Epithelial cell of proximal tubule (primary cell): ENCODE results near the gene SIRT7. TPM values are rescaled to one million over a fixed set of nuclear protein-coding genes. Genes with fewer than 3 reads are reported as not detected.

Experiments used
- DNase-seq: peaks from one replicate; pipeline ENCODE4 v3.0.0-alpha.2; 2011; ENCODE audit warnings: low read depth
- H3K4me3 ChIP-seq: 2 replicates; pipeline ENCODE4 v1.5.1; 2011; ENCODE audit warnings: low read depth, mild to moderate bottlenecking, low read length
- total RNA-seq: library from RNA; depleted of rRNA; stranded (reverse); fragments of >200 nt; gene quantifications from 2 replicates; pipeline ENCODE4 v1.2.3, GENCODE V29; 2015
- TF ChIP-seq, protein P1 (sequence below): conservative IDR thresholded peaks from 2 replicates; pipeline ENCODE4 v1.5.1; 2012; ENCODE audit warnings: low read depth, mild to moderate bottlenecking, low read length

SIRT7 gene
- total RNA-seq, 1 donor from 2014 or later = 38.1 TPM

DNA sequence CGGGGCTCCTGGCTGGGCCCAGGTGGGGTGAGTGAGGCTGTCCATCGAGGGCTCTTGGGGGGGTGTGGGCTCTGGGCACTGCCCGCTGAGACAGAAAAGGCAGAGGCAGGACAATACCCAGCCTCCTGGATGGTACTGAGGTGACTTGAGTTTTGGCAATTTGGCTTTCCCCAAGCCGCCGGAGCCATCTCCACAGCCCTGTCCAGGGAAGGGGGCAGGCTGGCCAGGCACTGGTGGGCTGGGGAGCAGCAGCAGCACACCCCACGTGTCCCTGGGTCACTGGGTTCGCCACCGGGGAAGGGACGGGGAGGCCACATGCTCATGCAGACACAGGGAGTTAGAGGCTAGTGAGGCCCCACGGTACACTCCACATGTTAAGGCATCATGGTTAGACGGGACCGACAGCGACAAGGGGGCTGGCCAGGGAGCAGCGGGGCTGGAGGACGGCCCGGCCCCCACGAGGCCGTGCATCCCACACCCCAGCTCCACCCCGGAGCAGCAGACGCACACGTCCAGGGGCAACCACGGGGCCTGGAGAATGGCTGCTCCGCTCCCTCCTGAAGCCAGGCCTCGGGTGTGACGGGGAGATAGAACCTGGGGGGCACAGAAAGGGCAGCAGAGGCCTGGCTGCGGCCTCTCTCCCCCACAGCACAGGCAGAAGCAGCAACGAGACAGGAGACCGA is 49.8 kb downstream of the SIRT7 start:
- TF ChIP-seq, protein P1, sequence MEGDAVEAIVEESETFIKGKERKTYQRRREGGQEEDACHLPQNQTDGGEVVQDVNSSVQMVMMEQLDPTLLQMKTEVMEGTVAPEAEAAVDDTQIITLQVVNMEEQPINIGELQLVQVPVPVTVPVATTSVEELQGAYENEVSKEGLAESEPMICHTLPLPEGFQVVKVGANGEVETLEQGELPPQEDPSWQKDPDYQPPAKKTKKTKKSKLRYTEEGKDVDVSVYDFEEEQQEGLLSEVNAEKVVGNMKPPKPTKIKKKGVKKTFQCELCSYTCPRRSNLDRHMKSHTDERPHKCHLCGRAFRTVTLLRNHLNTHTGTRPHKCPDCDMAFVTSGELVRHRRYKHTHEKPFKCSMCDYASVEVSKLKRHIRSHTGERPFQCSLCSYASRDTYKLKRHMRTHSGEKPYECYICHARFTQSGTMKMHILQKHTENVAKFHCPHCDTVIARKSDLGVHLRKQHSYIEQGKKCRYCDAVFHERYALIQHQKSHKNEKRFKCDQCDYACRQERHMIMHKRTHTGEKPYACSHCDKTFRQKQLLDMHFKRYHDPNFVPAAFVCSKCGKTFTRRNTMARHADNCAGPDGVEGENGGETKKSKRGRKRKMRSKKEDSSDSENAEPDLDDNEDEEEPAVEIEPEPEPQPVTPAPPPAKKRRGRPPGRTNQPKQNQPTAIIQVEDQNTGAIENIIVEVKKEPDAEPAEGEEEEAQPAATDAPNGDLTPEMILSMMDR = no peak
- H3K4me3 ChIP-seq = no peak overlapping the region
- DNase-seq = no peak

DNA sequence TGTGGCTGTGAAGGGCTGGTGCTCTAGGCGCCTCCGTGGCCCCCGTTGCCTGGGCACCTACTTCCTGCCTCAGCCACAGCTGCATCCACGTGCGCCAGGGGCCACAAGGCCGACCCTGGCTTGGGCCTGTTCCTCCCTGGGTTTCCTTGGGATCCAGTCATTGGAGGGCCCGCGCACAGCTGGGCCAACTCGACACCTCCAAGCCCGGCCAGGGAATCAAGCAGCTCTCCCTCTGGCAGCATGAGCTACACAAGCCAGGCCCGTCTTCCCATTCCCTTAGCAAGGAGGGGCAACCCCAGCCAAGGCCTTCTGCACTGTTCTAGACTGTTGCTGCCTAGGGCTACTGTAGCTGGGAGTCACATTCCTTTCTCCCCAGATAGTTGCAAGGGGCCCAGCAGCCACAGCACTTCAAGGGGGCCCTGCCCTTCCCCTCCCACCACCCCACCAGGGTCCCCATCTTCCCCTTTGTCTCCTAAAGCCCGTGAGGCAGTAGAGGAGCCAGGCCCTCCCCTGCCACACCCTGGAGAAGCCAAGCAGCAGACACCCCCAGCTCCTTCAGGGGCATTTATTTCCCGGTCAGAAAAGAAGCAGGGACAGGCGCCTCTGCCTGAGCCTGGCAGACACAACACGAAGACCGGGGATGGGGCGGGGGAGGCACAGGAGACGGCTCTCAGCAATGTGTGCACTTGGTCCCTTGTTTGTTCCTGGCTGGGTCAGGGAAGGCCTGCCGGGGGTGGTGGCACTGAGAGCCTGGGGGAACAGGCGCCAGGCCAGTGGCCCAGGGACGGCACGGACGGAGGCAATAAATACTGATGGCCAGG is 50.6 kb downstream of the SIRT7 start:
- no peak overlapping the region for H3K4me3 ChIP-seq
- DNase-seq = no peak
- TF ChIP-seq, protein P1 = no peak

DNA sequence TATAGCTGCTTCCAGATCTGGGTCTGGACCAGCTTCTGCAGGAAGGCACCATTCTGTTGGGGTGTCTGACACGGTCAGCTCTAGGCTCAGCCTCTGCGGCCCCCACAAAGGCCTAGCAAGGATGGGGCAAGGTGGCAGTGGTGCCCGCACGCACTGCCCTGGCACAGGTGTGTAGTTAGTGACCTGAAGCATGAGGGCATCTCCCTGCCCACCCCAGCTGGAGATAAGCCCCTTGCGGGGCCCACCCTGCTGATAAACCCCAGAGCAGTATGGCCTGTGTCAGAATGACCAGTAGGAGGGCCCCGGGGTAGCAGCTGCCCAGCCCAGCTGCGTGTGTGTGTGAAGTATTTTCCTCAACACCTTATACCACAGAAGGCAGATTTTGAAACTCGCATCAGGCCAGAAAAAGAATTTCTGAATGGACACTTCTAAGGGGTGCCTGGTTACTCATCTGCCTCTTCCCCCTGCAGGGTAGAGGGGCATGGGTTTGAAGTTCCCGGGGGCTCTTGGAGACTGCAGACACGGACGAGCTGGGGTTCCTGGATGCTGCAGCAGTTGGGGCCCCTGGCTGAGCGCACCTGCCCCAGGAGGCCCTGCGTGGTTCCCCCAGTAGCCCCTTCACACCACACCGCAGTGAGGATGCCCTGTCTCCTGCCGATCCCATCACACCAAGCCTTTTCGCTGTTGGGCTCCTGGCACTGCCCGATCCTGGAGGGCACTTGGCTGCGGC is 51.4 kb downstream of the SIRT7 start:
- no peak overlapping the region for H3K4me3 ChIP-seq
- TF ChIP-seq, protein P1 = no peak
- DNase-seq = no peak

DNA sequence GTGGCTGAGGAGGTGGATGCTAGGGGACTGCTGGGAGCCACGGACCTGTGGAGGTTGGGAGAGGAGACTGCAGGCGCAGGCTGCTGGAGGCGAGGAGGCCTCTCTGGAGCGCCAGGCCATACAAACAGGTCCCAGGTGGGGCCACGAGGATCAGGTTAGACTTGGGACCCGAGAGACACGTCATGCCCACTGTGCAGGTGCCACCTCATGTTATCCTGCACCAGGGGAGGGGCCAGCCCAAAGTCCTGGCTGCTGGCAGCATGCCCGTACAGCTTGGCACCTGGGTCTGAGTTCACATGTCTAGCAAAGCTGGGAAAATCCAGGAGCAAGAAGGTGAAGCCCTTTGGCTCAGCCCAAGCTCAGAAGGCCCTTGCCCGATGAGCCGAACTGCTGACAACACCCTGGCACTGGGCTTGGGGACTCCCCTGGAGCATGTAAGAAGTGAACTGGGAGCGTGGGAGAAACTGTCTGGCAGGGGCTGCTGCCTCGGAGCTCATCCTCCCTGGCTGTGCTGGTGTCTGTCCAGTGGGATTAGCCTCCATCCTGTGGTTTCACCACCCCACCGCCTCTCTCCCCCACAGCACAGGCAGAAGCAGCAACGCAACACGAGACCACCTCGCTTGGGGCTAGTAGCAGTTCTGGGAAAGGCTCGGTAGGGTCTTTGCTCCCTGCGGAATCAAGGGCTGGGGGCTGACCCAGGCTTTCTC is 52.1 kb downstream of the SIRT7 start:
- no peak overlapping the region for H3K4me3 ChIP-seq
- TF ChIP-seq, protein P1 = no peak
- peak; percentile 31 for DNase-seq

DNA sequence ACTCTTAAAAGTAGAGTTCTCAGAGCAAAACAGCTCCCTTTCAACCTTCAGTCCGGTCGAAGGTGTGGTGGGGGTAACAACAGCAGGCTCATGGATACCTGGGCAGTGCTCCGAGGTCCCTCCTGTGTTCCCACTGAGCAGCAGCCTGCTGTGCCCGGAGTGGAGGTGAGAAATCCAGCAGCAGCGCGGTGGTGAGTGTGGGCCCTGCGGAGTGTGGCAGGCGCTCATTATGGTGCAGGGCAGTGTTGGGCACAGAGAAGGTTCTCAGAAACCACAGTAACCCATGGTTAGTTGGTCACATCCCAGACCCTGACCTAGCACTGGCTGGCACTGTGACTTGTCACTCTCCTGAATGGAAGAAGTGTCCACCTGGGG is 52.6 kb downstream of the SIRT7 start:
- no peak overlapping the region for H3K4me3 ChIP-seq
- TF ChIP-seq, protein P1 = no peak
- DNase-seq = no peak

DNA sequence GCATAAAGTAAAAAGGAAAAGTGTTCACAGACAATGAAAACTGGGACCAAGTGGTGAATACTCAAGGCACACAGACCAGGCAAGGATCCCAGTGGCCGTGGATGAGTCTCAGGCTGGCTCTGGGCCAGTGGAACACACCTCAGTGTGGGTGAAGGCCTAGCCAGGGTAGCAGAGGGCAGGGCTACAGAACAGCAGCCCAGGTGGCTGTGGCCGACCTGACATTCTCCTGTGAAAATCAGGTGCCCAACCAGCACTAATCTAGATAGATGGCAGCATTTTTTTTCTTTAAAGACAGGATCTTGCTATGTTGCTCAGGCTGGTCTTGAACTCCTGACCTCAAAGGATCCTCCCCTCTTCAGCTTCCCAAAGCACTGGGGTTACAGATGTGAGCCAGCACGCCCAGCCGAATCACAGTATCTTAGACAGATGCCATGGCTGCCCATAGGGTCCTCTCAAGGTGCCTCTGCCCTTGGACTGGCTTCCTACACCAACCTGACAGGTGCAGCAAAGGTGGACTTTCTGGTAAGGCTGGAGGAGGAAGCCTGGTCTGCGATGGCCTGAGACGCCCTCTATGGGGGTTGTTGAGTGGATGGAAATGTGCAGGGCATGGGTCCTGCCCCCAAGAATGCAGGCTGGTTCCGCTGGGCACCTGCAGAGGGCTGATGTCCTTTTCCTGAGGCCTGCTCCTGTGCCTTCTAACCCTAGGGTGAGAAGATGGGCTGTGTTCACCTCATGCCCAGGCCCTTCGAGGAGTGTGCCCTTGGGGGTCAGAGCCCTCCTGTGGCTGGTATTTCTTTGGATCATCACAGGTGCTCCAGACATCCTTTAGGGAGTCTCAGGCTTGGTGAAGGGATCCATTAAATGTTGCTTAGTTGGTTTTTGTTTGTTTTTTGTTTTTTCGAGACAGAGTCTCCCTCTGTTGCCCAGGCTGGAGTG is 53.9 kb downstream of the SIRT7 start:
- TF ChIP-seq, protein P1 = peak; percentile 9
- no peak for DNase-seq
- no peak overlapping the region for H3K4me3 ChIP-seq
